SK-N-SH treated with all-trans-retinoic acid at 6 μM for 48 hours (cell line): ENCODE measurements around the gene DTWD2.

Experiments used
- BACH2 ChIP-seq: fragments of 250-450 bp; sonication (Bioruptor Pico); IDR thresholded peaks from 2 replicates; pipeline ENCODE4 v1.9.0; 2021; ENCODE audit warnings: mild to moderate bottlenecking, borderline replicate concordance
- ESRRG ChIP-seq: fragments of 250-450 bp; sonication (Bioruptor Pico); IDR thresholded peaks from 2 replicates; pipeline ENCODE4 v1.6.1; 2021; ENCODE audit warnings: mild to moderate bottlenecking
- ISL1 ChIP-seq: fragments of 250-450 bp; sonication (Bioruptor Pico); IDR thresholded peaks from 2 replicates; pipeline ENCODE4 v2.1.2; 2022; ENCODE audit warnings: mild to moderate bottlenecking, moderate library complexity
- PPARA ChIP-seq: fragments of 250-450 bp; sonication (Bioruptor Pico); IDR thresholded peaks from 2 replicates; pipeline ENCODE4 v1.5.0; 2020; ENCODE audit warnings: mild to moderate bottlenecking, borderline replicate concordance
- TCF4 ChIP-seq: fragments of 250-450 bp; sonication (Bioruptor Pico); IDR thresholded peaks from 2 replicates; pipeline ENCODE4 v1.8.0; 2021; ENCODE audit warnings: mild to moderate bottlenecking, moderate library complexity, borderline replicate concordance
- TOX ChIP-seq: fragments of 250-450 bp; sonication (Bioruptor Pico); IDR thresholded peaks from 2 replicates; pipeline ENCODE4 v1.8.0; 2021; ENCODE audit warnings: mild to moderate bottlenecking, moderate library complexity, borderline replicate concordance
- ZC3H10 ChIP-seq: fragments of 250-450 bp; sonication (Bioruptor Pico); IDR thresholded peaks from 2 replicates; pipeline ENCODE4 v1.5.1; 2021; ENCODE audit warnings: mild to moderate bottlenecking, moderate library complexity
- ZFP30 ChIP-seq: fragments of 450-650 bp; formaldehyde crosslinking; IDR thresholded peaks from 2 replicates; pipeline ENCODE4 v1.5.0; 2022; ENCODE audit warnings: mild to moderate bottlenecking, moderate library complexity
- ZNF70 ChIP-seq: fragments of 450-650 bp; formaldehyde crosslinking; IDR thresholded peaks from 2 replicates; pipeline ENCODE4 v1.5.0; 2020; ENCODE audit warnings: mild to moderate bottlenecking, moderate library complexity
- ZNF8 ChIP-seq: fragments of 450-650 bp; formaldehyde crosslinking; IDR thresholded peaks from 2 replicates; pipeline ENCODE4 v1.5.0; 2020; ENCODE audit warnings: mild to moderate bottlenecking, moderate library complexity
- TF ChIP-seq, protein P1 (sequence below): fragments of 250-450 bp; sonication (Bioruptor Pico); IDR thresholded peaks from 2 replicates; pipeline ENCODE4 v1.8.0; 2020; ENCODE audit warnings: mild to moderate bottlenecking, moderate library complexity, borderline replicate concordance
- TF ChIP-seq, protein P2 (sequence below): fragments of 250-450 bp; sonication (Bioruptor Pico); IDR thresholded peaks from 2 replicates; pipeline ENCODE4 v1.5.1; 2020; ENCODE audit warnings: low read depth, mild to moderate bottlenecking, moderate library complexity
- TF ChIP-seq, protein P3 (sequence below): fragments of 250-450 bp; sonication (Bioruptor Pico); IDR thresholded peaks from 2 replicates; pipeline ENCODE4 v1.8.0; 2021; ENCODE audit warnings: low read depth, mild to moderate bottlenecking, moderate library complexity, borderline replicate concordance
- TF ChIP-seq, protein P4 (sequence below): fragments of 250-450 bp; sonication (Bioruptor Pico); IDR thresholded peaks from 2 replicates; pipeline ENCODE4 v1.5.1; 2021; ENCODE audit warnings: mild to moderate bottlenecking, moderate library complexity

DNA sequence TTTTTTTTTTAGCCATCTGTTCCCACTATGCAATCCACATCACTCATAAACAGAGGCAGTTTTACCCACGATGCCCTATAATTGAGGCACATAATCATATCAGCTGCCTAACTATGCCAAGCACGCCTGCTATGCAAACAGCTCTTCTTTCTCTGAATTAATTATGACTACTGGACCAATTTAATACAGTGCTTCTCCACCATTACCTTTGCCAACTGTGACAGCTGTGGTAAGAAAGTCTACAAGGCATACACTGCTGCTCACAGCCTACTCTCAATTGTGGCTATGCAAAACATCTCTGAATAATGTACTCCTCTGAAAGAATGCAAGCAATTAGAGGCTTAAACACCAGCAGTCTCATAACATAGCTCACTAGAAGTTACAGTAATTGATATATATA lies 97.1 kb downstream of the DTWD2 start:
- TF ChIP-seq, protein P1, sequence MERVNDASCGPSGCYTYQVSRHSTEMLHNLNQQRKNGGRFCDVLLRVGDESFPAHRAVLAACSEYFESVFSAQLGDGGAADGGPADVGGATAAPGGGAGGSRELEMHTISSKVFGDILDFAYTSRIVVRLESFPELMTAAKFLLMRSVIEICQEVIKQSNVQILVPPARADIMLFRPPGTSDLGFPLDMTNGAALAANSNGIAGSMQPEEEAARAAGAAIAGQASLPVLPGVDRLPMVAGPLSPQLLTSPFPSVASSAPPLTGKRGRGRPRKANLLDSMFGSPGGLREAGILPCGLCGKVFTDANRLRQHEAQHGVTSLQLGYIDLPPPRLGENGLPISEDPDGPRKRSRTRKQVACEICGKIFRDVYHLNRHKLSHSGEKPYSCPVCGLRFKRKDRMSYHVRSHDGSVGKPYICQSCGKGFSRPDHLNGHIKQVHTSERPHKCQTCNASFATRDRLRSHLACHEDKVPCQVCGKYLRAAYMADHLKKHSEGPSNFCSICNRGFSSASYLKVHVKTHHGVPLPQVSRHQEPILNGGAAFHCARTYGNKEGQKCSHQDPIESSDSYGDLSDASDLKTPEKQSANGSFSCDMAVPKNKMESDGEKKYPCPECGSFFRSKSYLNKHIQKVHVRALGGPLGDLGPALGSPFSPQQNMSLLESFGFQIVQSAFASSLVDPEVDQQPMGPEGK (CRISPR knock-in tag) = no peak
- TF ChIP-seq ZNF8 (CRISPR knock-in tag) (no peak), ESRRG (CRISPR knock-in tag) (no peak), ZFP30 (CRISPR knock-in tag) (no peak), TCF4 (CRISPR knock-in tag) (no peak), ISL1 (CRISPR knock-in tag) (0 out of 2 replicates have a peak, but pooled peaks have one; percentile 10), PPARA (CRISPR knock-in tag) (no peak), TOX (CRISPR knock-in tag) (no peak), ZNF70 (CRISPR knock-in tag) (no peak), BACH2 (no peak), ZC3H10 (CRISPR knock-in tag) (no peak)
- TF ChIP-seq, protein P2, sequence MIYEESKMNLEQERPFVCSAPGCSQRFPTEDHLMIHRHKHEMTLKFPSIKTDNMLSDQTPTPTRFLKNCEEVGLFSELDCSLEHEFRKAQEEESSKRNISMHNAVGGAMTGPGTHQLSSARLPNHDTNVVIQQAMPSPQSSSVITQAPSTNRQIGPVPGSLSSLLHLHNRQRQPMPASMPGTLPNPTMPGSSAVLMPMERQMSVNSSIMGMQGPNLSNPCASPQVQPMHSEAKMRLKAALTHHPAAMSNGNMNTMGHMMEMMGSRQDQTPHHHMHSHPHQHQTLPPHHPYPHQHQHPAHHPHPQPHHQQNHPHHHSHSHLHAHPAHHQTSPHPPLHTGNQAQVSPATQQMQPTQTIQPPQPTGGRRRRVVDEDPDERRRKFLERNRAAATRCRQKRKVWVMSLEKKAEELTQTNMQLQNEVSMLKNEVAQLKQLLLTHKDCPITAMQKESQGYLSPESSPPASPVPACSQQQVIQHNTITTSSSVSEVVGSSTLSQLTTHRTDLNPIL (CRISPR knock-in tag) = no peak
- TF ChIP-seq, protein P3, sequence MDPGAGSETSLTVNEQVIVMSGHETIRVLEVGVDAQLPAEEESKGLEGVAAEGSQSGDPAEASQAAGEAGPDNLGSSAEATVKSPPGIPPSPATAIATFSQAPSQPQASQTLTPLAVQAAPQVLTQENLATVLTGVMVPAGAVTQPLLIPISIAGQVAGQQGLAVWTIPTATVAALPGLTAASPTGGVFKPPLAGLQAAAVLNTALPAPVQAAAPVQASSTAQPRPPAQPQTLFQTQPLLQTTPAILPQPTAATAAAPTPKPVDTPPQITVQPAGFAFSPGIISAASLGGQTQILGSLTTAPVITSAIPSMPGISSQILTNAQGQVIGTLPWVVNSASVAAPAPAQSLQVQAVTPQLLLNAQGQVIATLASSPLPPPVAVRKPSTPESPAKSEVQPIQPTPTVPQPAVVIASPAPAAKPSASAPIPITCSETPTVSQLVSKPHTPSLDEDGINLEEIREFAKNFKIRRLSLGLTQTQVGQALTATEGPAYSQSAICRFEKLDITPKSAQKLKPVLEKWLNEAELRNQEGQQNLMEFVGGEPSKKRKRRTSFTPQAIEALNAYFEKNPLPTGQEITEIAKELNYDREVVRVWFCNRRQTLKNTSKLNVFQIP = no peak
- TF ChIP-seq, protein P4, sequence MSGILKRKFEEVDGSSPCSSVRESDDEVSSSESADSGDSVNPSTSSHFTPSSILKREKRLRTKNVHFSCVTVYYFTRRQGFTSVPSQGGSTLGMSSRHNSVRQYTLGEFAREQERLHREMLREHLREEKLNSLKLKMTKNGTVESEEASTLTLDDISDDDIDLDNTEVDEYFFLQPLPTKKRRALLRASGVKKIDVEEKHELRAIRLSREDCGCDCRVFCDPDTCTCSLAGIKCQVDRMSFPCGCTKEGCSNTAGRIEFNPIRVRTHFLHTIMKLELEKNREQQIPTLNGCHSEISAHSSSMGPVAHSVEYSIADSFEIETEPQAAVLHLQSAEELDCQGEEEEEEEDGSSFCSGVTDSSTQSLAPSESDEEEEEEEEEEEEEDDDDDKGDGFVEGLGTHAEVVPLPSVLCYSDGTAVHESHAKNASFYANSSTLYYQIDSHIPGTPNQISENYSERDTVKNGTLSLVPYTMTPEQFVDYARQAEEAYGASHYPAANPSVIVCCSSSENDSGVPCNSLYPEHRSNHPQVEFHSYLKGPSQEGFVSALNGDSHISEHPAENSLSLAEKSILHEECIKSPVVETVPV (CRISPR knock-in tag) = no peak
